ENCODE measurements around the gene C7orf33.

- no peak for TF ChIP-seq CTCF (IDR thresholded peaks at IDR 0.05; ENCODE audit: poor library complexity, severe bottlenecking)
- no peak for TF ChIP-seq EP300 (conservative IDR thresholded peaks at IDR 0.05; ENCODE audit: poor library complexity, severe bottlenecking)
Observed at GRCh38 chr7:148588168-148588567, 2.4 kb upstream of the C7orf33 start.

All from neural cell (in vitro differentiated cells).